Measurements from ENCODE around the gene PGM1.

PGM1 gene

GRCh38 chr1:63665824-63666223, 72.6 kb downstream of the PGM1 start:
- DNase-seq (ENCODE audit: low spot score), result no peak

DNA sequence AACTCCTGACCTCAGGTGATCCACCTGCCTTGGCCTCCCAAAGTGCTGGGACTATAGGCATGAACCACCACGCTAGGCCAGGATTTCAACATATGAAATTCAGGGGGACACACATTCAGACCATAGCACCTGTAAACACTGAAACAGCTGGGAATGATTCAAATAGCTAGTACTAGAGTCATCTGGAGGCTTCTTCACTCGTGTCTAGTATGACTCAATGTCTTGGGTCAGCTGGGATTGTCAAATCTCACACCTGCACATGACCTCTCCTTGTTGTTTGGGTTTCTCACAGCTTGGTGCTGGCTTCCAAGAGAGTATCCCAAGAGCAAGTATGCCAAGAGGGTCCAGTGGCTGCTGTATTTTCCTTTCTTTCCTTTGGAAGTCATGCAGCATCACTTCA, 75.1 kb downstream of the PGM1 start:
- no peak for DNase-seq (ENCODE audit: low spot score)

DNA sequence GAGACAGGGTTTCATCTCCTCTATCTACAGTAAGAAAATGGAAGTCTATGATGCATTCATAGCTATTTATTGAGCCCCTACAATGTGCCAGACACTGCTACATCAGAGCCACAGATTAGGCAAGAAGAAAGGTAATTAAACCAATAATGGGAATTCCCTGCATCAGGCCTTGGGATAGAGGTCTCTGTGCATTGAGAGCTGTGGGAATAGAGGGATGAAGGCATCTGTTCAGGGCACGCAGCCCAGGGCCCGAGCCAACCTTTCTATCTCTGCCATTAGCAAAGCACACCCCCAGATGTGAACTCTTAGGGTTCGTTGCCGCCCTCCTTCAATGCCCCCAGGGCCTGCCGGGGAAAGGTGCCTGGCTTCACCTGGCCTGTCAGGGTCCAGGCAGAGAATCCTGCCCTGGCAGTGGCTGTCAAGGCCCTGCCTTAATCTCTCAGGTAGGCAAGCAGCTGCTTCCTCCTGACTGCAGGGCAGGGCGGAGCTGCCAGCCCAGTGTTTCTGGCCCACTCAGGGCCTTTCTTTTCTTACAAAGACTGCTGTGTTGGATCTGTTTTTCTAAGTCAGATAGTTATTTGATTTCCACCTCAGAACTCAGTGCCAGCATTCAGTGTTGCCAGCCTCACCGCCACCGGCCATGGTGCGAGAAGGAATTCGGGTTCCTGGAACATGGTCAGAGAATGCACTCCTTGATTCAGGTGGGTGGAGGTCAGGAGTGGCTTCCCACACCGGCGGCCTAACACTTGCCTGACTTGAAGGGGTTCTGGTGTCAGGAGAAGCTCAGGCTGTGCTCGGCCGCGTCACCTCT, 76.1 kb downstream of the PGM1 start:
- no peak for DNase-seq (ENCODE audit: low spot score)

GRCh38 chr1:63670164-63670563, 77.0 kb downstream of the PGM1 start:
- DNase-seq (ENCODE audit: low spot score), result no peak

GRCh38 chr1:63671514-63671913, 78.3 kb downstream of the PGM1 start:
- no peak for DNase-seq (ENCODE audit: low spot score)

DNA sequence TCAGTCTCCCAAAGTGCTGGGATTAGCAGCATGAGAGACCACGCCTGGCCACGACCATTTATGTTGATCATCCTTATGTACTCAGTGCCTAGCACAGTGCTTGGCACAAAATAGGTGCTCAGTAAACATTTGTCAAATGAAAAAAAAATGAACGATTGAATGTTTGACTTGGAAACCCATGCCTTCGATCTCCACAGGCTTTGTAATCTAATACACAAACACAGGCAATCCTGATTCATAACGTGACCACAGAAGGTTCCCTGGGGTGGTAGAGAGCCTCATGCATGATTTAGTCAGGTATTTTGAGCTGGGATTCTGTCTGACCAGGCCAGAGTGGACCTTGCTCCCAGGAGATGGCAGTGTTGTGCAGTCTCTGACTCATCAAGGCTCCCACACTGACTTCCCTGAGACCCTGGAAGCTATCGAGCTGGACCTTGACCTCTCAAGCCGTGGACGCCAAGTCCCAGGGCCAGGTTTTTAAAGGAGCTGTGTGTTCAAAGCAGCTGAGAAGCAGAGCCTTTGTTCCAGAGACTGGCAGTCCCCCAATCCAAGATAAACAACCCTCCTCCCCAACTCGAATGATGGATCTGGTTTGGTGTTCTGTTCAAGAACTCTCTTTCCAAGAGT, 81.1 kb downstream of the PGM1 start:
- peak; percentile 57 for DNase-seq (ENCODE audit: low spot score)

- no peak for DNase-seq (ENCODE audit: low spot score)
Measured at GRCh38 chr1:63674865-63675419, 81.7 kb downstream of the PGM1 start.

- no peak for DNase-seq (ENCODE audit: low spot score)
Measured at GRCh38 chr1:63675420-63675931, 82.3 kb downstream of the PGM1 start.

DNA sequence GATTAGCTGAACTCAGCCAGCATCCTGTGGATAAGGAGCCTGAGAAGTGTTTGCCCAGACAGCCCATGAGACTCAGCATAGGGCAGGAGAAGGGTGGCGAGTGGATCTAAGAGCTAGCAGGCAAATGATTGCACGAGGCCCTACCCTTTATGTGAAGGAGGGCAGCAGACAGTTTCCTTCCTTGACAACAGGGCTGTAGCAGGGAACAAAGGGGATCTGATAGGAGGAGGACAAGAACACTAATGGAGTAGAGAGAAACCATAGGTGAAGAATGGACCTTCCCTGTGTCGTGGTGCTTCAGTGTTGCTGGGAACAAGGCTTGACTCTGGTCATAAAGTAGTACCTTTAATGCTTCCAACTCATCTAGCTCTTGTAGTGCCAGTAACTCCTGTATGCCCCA, 84.3 kb downstream of the PGM1 start:
- no peak for DNase-seq (ENCODE audit: low spot score)

- no peak for DNase-seq (ENCODE audit: low spot score)
Measured at GRCh38 chr1:63678200-63678599, 85.0 kb downstream of the PGM1 start.

DNA sequence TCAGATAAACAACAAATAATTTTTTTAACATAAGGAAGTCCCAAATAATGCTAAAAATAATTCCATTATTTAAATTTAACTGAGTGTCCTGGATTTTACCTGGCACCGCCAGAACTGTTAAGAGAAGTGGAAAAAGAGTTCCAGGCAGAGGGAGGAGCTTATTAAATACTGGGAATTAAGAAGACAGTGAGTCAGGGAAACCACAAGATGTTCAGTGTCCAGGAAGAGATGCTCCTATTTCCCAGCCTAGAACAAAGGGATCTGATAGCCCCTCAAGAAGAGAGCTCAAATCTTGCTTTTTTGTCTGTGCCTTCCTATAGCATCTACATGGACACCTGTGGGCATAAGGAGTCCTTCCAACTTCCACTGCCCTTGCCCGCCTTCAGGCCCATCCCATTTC, 85.9 kb downstream of the PGM1 start:
- no peak for DNase-seq (ENCODE audit: low spot score)

DNA sequence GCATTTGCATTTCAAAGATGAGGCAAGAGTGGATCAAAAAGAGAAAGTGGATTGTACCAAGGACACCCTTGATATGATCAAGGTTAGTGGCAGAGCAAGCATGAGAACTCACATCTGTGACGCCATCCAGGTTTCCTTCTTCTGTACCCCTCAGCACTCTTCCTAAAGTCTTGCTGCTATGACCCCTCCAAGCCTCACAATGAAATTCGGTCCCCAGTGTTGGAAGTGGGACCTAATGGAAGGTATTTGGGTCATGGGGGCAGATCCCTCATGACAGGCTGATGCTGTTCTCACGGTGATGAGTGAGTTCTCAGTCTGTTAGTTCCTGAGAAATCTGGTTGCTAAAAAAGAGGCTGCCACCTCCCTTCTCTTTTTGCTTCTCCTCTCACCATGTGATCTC, 86.4 kb downstream of the PGM1 start:
- DNase-seq (ENCODE audit: low spot score), result no peak

- DNase-seq (ENCODE audit: low spot score), result no peak
Measured at GRCh38 chr1:63682936-63683335, 89.7 kb downstream of the PGM1 start.

DNA sequence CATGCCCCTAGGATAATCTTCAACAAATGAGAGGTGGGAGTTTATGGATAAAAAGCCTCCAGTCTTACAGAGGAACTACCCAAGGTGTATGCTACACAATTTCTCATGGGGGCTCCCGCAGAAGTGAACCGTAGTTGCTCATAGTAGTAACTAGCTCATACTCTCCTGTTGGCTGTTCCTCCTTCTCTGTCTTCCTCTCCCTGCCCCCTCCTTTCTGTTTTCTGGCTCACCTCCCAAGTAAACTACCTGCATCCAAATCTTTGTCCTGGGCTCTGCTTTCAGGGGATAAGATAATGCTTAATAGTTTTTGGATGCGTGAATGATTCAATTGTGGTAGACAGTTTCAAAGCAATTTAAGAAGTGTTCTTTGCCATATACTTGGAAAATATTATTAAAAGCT, 90.5 kb downstream of the PGM1 start:
- no peak for DNase-seq (ENCODE audit: low spot score)

DNA sequence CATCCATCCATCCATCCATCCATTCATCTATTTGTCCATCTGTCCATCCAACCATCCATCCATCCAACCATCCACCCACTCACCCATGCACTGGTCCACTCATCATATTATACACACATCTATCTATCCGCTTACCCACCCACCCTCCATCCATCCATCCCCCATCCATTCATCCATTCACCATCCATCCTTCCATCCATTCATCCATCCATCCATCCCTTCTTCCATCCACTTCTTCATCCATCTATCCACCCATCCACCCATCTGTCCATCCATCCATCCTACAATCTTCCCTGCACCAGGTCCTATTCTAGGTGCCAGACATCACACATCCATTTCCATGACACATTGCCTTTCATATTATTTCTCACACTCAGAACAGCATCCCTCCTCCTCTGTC, 93.5 kb downstream of the PGM1 start:
- DNase-seq (ENCODE audit: low spot score), result no peak

GRCh38 chr1:63688302-63688890, 95.2 kb downstream of the PGM1 start:
- DNase-seq (ENCODE audit: low spot score), result no peak

GRCh38 chr1:63690966-63691700, 97.9 kb downstream of the PGM1 start:
- DNase-seq (ENCODE audit: low spot score), result no peak

- DNase-seq (ENCODE audit: low spot score), result peak; percentile 43
Measured at GRCh38 chr1:63691701-63692425, 98.7 kb downstream of the PGM1 start.

DNA sequence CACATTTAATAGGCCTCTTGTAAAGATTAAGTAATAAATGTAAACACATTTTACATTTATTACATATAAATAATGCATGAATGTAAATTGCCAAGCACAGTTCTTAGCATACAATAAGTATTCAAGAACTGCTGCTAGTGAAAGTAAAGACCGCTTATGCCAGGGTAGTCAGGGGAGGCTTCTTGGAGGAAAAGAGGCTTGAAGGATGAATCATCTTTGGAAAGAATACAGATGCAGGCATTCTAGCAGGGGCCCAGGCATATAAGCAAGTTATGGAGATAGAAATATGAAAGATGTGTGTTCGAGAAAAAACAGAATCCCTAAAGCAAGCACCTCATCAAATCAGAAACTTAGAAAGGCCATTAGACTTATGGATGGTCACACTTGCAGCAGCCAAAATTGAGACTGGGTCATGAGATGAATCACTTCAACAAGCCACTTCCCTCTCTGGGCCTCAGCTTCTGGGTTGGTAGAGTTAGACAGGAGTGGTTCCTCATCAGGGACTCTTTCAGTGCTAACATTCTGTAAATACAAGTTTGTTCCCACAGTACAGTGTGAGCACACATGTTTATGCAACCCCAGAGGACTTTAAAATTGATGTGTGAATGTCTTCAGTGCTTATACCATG, 100.8 kb downstream of the PGM1 start:
- no peak for DNase-seq (ENCODE audit: low spot score)

DNA sequence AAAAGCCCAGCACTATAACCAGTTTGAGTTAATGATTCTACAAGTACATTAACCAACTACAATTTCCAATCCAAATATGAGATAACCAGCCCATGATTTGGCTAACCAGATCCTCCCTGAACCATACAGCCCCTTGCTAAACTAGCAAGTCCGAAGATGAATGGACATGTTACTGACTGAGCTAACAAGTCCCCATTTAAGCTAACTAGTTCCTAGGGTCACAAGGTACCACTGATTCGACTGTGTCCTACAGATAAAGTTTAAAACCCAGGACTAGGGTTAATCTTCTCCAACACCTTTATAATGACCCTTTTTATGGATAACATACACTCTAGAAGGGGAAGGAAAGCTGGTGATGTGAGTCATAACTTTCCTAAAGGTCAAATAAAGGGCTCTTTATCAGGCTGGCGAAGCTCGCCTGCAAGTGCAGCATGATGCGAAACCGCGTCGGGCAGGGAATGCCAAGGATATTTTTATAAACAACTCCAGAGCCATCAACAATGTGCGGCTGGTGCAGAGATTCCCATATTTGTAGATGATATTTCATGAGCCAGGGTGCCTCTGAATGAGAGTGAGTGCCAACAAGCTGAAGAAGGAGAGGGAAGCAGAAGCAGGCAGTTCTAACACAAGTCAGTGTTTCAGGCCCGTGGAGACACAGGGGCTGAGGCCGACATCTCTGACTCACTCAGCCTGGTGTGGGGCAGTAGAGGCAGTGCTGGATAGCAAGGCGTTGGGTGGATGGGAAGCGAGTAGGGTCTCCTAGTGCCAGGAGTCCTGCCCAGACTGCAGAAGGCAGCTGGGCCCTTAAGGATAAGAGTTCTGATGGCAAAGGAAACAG, 105.0 kb downstream of the PGM1 start:
- DNase-seq (ENCODE audit: low spot score), result no peak

All from HuH-7.5 (cell line).